K562 (cell line): ENCODE measurements around the gene NOD1. TPM values are rescaled to one million over a fixed set of nuclear protein-coding genes. Genes with fewer than 3 reads are reported as not detected.

Source experiments
- ATAC-seq: fragments of 200-7000 bp; cut with Tn5 transposase; 3 replicates; pipeline ENCODE4 v1.9.1; 2020; ENCODE audit warnings: moderate library complexity
- BruUV-seq: library from RNA; stranded (reverse); fragments of 400-500 nt; replicated peaks from 2 replicates; lab custom pipeline; 2021; lab: Mats Ljungman, UMichigan
- CTCF ChIA-PET: fragments of 300-600 bp; formaldehyde crosslinking; extraction: SDS; loops from one replicate; lab custom pipeline; 2021; ENCODE audit warnings: low intra/inter-chr PET ratio; lab: Yijun Ruan, JAX
- POLR2A ChIA-PET: fragments of 300-600, 350-650 bp; sonication (Branson Sonifier 250); formaldehyde crosslinking; extraction: SDS; loops from one replicate; lab custom pipeline; 2021; ENCODE audit warnings: antibody characterized with exemption, inconsistent platforms; lab: Yijun Ruan, JAX
- DNase-seq, 4 experiments: peaks; one replicate each; pipeline versions ENCODE4 v3.0.0 to v3.0.0-alpha.2; 2011 to 2018; ENCODE audit warnings: low spot score in 3 of 4, mixed read lengths in 3 of 4; ENCODE audit errors: extremely low read depth in 1 of 4
- FAIRE-seq: peaks from 2 replicates; lab custom pipeline; 2011; peaks lifted over from hg19 to GRCh38; lab: Jason Lieb, UNC
- H2AFZ ChIP-seq: 2 replicates; pipeline ENCODE4 v1.6.0; 2011; ENCODE audit warnings: low read depth, low read length, control low read depth, inconsistent platforms
- H3K27ac ChIP-seq: fragments of 200-600 bp; 3 replicates; pipeline ENCODE4 v1.8.0; 2011; ENCODE audit warnings: low read depth, mild to moderate bottlenecking, control low read depth, inconsistent platforms, low read length, moderate library complexity, mixed read lengths; ENCODE audit errors: extremely low read depth
- H3K27me3 ChIP-seq, 2 experiments: fragments of 300-600 bp in 1 of 2; 2 replicates in 1 of 2; 3 replicates in 1 of 2; pipeline versions ENCODE4 v1.6.0 to v1.8.0; 2011; ENCODE audit warnings: inconsistent platforms in 2 of 2, low read length in 2 of 2, mild to moderate bottlenecking in 1 of 2, mixed read lengths in 1 of 2, moderate library complexity in 1 of 2; ENCODE audit not compliant: control insufficient read depth in 2 of 2, insufficient read depth in 2 of 2
- H3K36me3 ChIP-seq: fragments of 300-600 bp; 3 replicates; pipeline ENCODE4 v1.8.0; 2011; ENCODE audit warnings: mild to moderate bottlenecking, low read length, inconsistent platforms; ENCODE audit not compliant: control insufficient read depth, insufficient read depth
- H3K4me1 ChIP-seq, 2 experiments: fragments of 200-600 bp in 1 of 2; replicated peaks in 1 of 2; 2 replicates in 1 of 2; 3 replicates in 1 of 2; pipeline versions ENCODE4 v1.5.1 to v1.8.0; 2011; ENCODE audit warnings: inconsistent platforms in 2 of 2, low read length in 2 of 2, mild to moderate bottlenecking in 1 of 2, mixed read lengths in 1 of 2, moderate library complexity in 1 of 2; ENCODE audit not compliant: control insufficient read depth in 2 of 2, insufficient read depth in 2 of 2
- H3K4me2 ChIP-seq: 2 replicates; pipeline ENCODE4 v1.6.1; 2011; ENCODE audit warnings: low read length, control low read depth, inconsistent platforms, mixed read lengths; ENCODE audit not compliant: insufficient read depth
- H3K4me3 ChIP-seq: fragments of 200-600 bp; sonication (generic), shearing (Covaris generic); 2 replicates; pipeline ENCODE4 v1.5.1; 2016; ENCODE audit warnings: control low read depth, inconsistent platforms
- H3K79me2 ChIP-seq: fragments of 200-600 bp; 3 replicates; pipeline ENCODE4 v1.8.0; 2011; ENCODE audit warnings: low read length, inconsistent platforms; ENCODE audit not compliant: control insufficient read depth, insufficient read depth
- H3K9ac ChIP-seq, 2 experiments: 2 replicates each; pipeline versions ENCODE4 v1.6.0 to v1.6.1; 2011; ENCODE audit warnings: low read depth in 2 of 2, low read length in 2 of 2, control low read depth in 1 of 2, inconsistent platforms in 1 of 2, mild to moderate bottlenecking in 1 of 2, mixed read lengths in 1 of 2; ENCODE audit not compliant: insufficient read depth in 1 of 2
- H3K9me1 ChIP-seq: one replicate; pipeline ENCODE4 v1.6.0; 2011; ENCODE audit warnings: inconsistent platforms, mild to moderate bottlenecking, low read length, moderate library complexity; ENCODE audit not compliant: control insufficient read depth, insufficient read depth
- H3K9me3 ChIP-seq: replicated peaks from 2 replicates; pipeline ENCODE4 v1.5.1; 2011; ENCODE audit warnings: low read depth, low read length, inconsistent platforms; ENCODE audit not compliant: control insufficient read depth, insufficient read depth
- H4K20me1 ChIP-seq: replicated peaks from 2 replicates; pipeline ENCODE4 v1.6.1; 2011; ENCODE audit warnings: low read length, inconsistent platforms, mixed read lengths; ENCODE audit not compliant: control insufficient read depth, insufficient read depth
- ARID3B ChIP-seq: fragments of 250-450 bp; sonication (Bioruptor Pico); IDR thresholded peaks from 2 replicates; pipeline ENCODE4 v1.4.0; 2020; ENCODE audit warnings: borderline replicate concordance
- DLX4 ChIP-seq: fragments of 250-450 bp; sonication (Bioruptor Pico); IDR thresholded peaks from 2 replicates; pipeline ENCODE4 v1.6.1; 2021; ENCODE audit warnings: mild to moderate bottlenecking
- MAFF ChIP-seq: IDR thresholded peaks from 2 replicates; pipeline ENCODE4 v1.6.1; 2012; ENCODE audit warnings: low read length, improper control_type of control experiment
- MAFG ChIP-seq: fragments of 450-650 bp; conservative IDR thresholded peaks from 2 replicates; pipeline ENCODE4 v1.6.1; 2016; ENCODE audit warnings: missing genetic modification characterization, missing compliant biosample characterization
- NONO ChIP-seq, 2 experiments: fragments of 200-400 bp in 1 of 2; fragments of 450-650 bp in 1 of 2; formaldehyde crosslinking in 1 of 2; IDR thresholded peaks; 2 replicates each; pipeline ENCODE4 v1.6.1; 2017; ENCODE audit warnings: low read depth in 2 of 2, mild to moderate bottlenecking in 2 of 2, moderate library complexity in 2 of 2, low read length in 1 of 2
- PPARD ChIP-seq: fragments of 250-450 bp; sonication (Bioruptor Pico); IDR thresholded peaks from 2 replicates; pipeline ENCODE4 v1.8.0; 2022; ENCODE audit warnings: inconsistent platforms, mild to moderate bottlenecking, moderate library complexity
- RERE ChIP-seq: sonication (generic); formaldehyde crosslinking; IDR thresholded peaks from 2 replicates; pipeline ENCODE4 v1.8.0; 2023; ENCODE audit warnings: missing genetic modification reagents, mild to moderate bottlenecking, borderline replicate concordance
- ZNF316 ChIP-seq: fragments of 450-650 bp; IDR thresholded peaks from 2 replicates; pipeline ENCODE4 v1.6.1; 2016
- WGBS: fragments of 100-300 bp; shearing (Covaris generic); methylation state at CpG from one replicate; pipeline ENCODE4 v1.1.6; 2016; ENCODE audit warnings: low coverage, mixed read lengths; ENCODE audit not compliant: insufficient coverage; ENCODE audit errors: missing lambda C conversion rate; 5-methylcytosine and 5-hydroxymethylcytosine counted together
- in situ Hi-C: fragments of 300-500 bp; cut with MboI; formaldehyde crosslinking; loops from 4 replicates; pipeline ENCODE4 v1.15.0; 2018; ENCODE audit warnings: inconsistent platforms, mixed read lengths
- intact Hi-C: fragments of 100-400 bp; cut with micrococcal nuclease; formaldehyde crosslinking; loops from 2 replicates; pipeline ENCODE4 v1.14.2; 2022
- polyA plus RNA-seq, 8 experiments: library from polyadenylated mRNA; depleted of rRNA in 4 of 8; stranded (reverse) in 5 of 8; unstranded in 3 of 8; fragments of >200 nt; fragmentation: Nextera tagmentation in 2 of 8; fragmentation: Illumina TruSeq in 1 of 8; extraction: Ambion mirVana in 2 of 8; extraction: Trizol in 1 of 8; gene quantifications; 2 replicates each; pipeline versions ENCODE4 v1.2.1 to v1.2.3, GENCODE V29; 2011 to 2014; ENCODE audit warnings: inconsistent platforms in 1 of 8, missing spikeins in 1 of 8
- total RNA-seq, 7 experiments: library from RNA; depleted of rRNA in 6 of 7; stranded (reverse); fragments of >200 nt in 6 of 7; fragmentation: Illumina TruSeq in 2 of 7; extraction: Trizol in 2 of 7; gene quantifications; 2 replicates each; pipeline versions ENCODE4 v1.2.1 to v1.2.3, GENCODE V29; 2011 to 2021; ENCODE audit warnings: low replicate concordance in 1 of 7

The NOD1 gene
- total and polyA plus RNA-seq, 9 of the 15 experiments (the other 6 are each of a cell fraction or from before 2014, with no cell fraction given): 0.34 to 7.1 (median 4.7) TPM

- no peak overlapping the region for H3K27ac ChIP-seq
- WGBS: 42% methylated on average over 4 of the region's 4 CpGs
- H4K20me1 ChIP-seq: no peaks in the 10 kb centered on the region; the same call in 1 of the 2 replicates
- H2AFZ ChIP-seq: no peak overlapping the region
- no peaks in the 10 kb centered on the region for H3K4me1 ChIP-seq
- ATAC-seq: no peak
- H3K79me2 ChIP-seq: no peaks in the 10 kb centered on the region
- no peaks in the 10 kb centered on the region for H3K9me1 ChIP-seq
- H3K4me3 ChIP-seq: no peak overlapping the region
- in situ Hi-C loops: no loop called here
- no peaks in the 10 kb centered on the region for H3K36me3 ChIP-seq
- no peak for FAIRE-seq
- intact Hi-C loops: no loop called here
- no TSS peak for BruUV-seq
- no peak overlapping the region for H3K4me2 ChIP-seq
- DNase-seq: no peak
- no peaks in the 10 kb centered on the region for H3K9me3 ChIP-seq
- POLR2A ChIA-PET: no interaction called here
- H3K9ac ChIP-seq: no peak overlapping the region
- H3K27me3 ChIP-seq: no peaks in the 10 kb centered on the region
- CTCF ChIA-PET: no interaction called here
- TF ChIP-seq NONO (IDR thresholded peaks at IDR 0.05; ENCODE audit: low read depth in 2 of 2, low read length in 1 of 2) (no peak), RERE (CRISPR knock-in tag) (no peak), MAFG (tag) (peak; percentile 68), ZNF316 (peak; percentile 48; the same call in 1 of the 2 replicates), ARID3B (CRISPR knock-in tag) (no peak), PPARD (CRISPR knock-in tag) (no peak), DLX4 (CRISPR knock-in tag) (no peak), MAFF (peak; percentile 28; the same call in 1 of the 2 replicates)
These were observed 99.5 kb downstream of the NOD1 start for GRCh38 chr7:30379131-30379530.
